ENCODE results near the gene NDUFAF8. TPM values are rescaled to one million over a fixed set of nuclear protein-coding genes. Genes with fewer than 3 reads are reported as not detected.

NDUFAF8 gene
- 10 to 100 TPM; 28.7 to 56.7 (median 37.5) TPM for total RNA-seq

DNA sequence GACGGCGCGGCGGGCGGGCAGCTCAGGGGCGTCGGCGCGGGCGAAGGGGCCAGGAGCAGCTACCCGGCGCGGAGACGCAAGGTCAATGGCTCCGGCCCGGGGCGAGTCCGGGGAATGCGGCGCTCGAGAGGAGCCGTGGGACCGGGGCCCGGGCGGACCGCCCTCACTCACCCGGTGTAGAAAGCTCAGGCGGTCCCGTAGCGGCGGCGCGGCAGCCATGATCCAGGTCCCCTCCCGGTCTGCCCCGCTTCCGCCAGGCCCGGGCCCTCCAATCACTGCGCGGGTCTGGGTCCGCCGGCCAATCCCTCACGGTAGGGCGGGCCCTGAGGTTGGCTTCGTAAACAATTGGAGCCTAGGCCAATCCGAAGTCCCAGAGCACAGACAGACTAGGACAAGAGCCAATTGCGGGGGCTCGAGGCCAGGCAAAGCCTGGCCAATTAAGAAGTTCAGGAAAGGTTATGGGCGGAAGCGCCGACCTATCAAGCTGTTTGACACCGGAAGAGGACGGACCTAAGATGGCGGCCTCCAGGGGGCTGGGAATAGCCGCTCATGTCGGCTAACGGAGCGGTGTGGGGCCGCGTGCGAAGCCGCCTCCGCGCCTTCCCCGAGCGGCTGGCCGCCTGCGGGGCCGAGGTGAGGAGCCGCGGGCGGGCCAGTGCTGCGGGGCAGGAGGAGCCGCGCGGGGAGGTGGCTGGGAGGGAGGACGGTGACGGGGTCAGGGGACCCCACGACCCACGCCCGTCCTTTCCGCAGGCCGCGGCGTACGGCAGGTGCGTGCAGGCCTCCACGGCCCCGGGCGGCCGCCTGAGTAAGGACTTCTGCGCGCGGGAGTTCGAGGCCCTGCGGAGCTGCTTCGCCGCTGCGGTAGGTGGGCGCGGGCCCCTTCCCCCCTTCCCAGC, at the start of gene NDUFAF8, which contains the start of gene TEPSIN:
NDUFAF8 (plus strand) TSS at position 504 of the 899 bp plus-strand sequence; CDS start at position 550, 46 bp downstream.
TEPSIN (minus strand) TSS at position 241 of the 899 bp plus-strand sequence; CDS start at position 219, 22 bp downstream.
- ATAC-seq (ENCODE audit: low FRiP score): peak; percentile 97
- peak; percentile 81 for DNase-seq (ENCODE audit: low spot score)
- TF ChIP-seq, protein P1, sequence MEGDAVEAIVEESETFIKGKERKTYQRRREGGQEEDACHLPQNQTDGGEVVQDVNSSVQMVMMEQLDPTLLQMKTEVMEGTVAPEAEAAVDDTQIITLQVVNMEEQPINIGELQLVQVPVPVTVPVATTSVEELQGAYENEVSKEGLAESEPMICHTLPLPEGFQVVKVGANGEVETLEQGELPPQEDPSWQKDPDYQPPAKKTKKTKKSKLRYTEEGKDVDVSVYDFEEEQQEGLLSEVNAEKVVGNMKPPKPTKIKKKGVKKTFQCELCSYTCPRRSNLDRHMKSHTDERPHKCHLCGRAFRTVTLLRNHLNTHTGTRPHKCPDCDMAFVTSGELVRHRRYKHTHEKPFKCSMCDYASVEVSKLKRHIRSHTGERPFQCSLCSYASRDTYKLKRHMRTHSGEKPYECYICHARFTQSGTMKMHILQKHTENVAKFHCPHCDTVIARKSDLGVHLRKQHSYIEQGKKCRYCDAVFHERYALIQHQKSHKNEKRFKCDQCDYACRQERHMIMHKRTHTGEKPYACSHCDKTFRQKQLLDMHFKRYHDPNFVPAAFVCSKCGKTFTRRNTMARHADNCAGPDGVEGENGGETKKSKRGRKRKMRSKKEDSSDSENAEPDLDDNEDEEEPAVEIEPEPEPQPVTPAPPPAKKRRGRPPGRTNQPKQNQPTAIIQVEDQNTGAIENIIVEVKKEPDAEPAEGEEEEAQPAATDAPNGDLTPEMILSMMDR (IDR thresholded peaks at IDR 0.05): peak in 1 of 3 donors; percentile 5

DNA sequence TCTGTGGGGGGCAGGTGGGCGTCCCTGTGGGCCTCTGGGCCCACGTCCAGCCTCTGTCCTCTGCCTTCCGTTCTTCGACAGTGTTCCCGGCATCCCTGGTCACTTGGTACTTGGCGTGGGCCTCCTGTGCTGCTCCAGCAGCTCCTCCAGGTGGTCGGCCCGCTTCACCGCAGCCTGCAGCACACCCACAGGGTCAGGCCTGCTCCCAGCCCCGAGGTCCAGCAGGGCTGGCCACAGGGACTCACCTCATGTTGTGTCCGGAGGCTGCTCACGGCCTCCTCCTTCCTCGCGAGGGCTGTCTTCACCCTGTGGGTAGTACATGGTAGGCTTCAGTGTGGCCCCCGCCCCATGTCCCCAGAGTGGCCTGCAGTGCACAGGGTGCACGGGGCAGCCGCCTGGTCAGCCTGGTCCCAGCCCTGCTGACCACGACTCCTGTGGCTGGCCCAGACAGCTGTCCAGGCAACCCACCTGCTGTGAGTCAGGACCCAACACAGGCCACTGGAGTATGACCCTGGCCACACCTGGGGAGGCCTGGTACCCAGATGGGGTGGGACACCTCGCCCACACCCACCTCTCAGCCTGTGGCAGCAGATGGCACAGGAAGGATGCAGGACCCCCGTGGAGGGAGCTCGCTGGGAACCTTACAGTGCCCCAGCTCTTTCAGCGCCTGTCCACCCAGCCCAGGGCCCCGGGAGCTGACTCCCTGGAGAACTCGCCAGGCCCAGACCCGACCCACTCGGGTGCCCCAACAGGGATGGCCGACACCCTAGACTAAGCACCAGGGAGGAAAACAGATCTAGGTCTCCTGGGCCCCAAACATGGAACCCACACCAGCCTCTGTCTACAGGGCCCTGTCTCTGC, 49.2 kb upstream of the NDUFAF8 start:
- TF ChIP-seq, protein P1 (IDR thresholded peaks at IDR 0.05): no peak
- ATAC-seq (ENCODE audit: low FRiP score): peak; percentile 5
- no peak for DNase-seq (ENCODE audit: low spot score)

DNA sequence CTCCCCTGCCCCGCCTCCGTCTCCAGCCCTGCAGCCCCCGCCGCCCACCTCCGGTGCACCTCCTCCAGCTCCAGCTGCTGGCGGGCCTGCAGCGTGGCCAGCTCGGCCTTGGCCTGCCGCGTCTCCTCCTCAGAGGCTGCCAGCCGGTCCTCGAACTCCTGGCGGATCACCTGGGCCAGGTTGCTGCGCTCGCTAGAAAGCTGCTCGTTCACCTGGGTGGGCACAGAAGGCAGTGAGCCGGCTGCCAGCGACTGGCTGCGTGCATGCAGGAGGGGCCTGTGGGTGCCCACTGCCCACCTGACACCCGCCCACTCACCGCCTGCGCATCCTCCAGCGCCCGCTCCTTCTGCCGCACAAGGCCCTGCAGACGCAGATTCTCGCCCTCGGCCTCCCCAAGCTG, 48.5 kb upstream of the NDUFAF8 start:
- ATAC-seq (ENCODE audit: low FRiP score) (no peak), DNase-seq (ENCODE audit: low spot score) (no peak)
- TF ChIP-seq, protein P1 (IDR thresholded peaks at IDR 0.05): no peak

DNA sequence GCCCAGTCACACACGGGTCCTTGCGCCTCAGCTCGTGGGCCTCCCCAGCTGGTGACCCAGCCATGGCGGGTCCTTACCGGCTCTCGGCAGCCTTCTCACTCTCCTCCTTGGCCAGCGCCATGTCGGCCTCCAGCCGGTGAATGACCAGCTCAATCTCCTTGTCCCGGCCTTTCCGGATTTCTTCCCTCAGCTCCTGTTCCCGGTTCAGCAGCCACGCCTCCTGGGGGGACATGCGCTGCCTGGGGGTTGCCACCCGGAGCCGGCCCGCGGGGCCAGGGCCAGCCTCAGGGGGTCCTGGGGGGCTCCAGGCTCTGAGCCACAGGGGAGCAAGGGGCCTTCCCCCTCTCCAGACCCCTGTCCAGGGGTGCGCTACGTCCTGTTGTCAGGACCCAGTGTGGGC, 48.0 kb upstream of the NDUFAF8 start:
- no peak for ATAC-seq (ENCODE audit: low FRiP score)
- TF ChIP-seq, protein P1 (IDR thresholded peaks at IDR 0.05): no peak

DNA sequence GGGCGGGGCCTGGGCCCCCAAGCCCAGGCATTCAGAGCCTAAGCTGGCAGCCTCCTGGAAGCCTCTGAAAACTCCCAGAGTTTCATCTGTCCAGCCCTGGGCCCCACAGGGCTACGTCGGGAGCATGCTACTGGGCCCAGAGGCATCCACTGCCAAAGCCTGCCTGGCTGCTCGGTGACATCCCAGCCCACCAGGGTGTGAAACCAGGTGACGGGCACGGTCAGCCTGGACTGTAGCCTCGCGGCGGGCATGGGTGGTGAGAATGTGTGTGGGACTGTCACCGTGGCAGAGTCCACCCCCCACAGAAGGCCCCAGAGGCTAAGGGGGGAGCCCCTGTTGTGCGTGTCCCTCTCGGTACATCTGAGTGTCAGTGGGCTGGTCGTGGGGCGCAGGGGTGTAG, 47.5 kb upstream of the NDUFAF8 start:
- TF ChIP-seq, protein P1 (IDR thresholded peaks at IDR 0.05): no peak
- ATAC-seq (ENCODE audit: low FRiP score) (no peak), DNase-seq (ENCODE audit: low spot score) (no peak)

More for the DNA sequence above, 48.0 kb upstream of the NDUFAF8 start:
- no peak for DNase-seq (ENCODE audit: low spot score)

DNA sequence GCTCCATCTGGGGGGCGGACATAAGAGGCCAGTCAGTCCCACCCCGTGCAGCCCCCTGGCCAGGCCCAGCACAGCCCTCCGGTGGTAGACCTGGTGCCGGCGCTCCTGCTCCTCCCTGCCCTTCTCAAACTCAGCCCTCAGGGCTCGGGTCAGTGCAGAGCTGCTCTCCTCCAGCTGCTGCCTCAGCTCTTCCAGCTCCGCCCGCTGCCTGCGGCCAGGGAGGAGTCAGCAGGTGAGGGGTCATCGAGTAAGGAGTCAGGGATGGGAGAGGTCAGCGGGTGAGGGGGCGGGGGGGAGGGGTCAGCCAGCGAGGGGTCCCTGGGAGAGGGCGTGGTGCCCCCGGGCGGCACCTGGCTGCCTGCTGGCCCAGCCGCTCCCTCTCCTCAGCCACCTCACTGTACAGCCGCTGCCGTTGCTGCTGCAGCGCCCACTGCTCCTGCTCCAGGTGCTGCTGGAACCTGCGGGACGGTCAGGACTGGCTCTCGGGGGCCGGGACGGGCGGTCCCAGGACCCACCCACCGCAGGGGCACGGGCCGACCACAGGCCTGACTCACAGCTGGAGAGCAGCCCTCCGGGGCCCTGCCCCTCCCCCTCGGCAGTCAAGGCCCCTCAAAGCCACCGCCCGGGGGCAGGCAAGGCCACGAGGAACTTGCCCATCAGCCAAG, 46.6 kb upstream of the NDUFAF8 start:
- ATAC-seq (ENCODE audit: low FRiP score) (no peak), DNase-seq (ENCODE audit: low spot score) (no peak)
- TF ChIP-seq, protein P1 (IDR thresholded peaks at IDR 0.05): no peak

All from omental fat pad (tissue), 4 donors.